NCI-H1092 (cell line): ENCODE measurements around the gene RBM47.
"Not testable (repeated sequence)": the region's sequence is repeated elsewhere in the genome, so short reads cannot be mapped to it uniquely, and the experiment has no call there.

Experiments
- DNase-seq: peaks from one replicate; lab custom pipeline; 2025; lab: John Stamatoyannopoulos, UW

RBM47 gene

GRCh38 chr4:40439519-40439918 lies 190.1 kb downstream of the RBM47 start:
- DNase-seq = no peak

GRCh38 chr4:40438384-40439026 lies 191.2 kb downstream of the RBM47 start:
- no peak for DNase-seq

GRCh38 chr4:40437741-40438383 lies 191.8 kb downstream of the RBM47 start:
- no peak for DNase-seq

GRCh38 chr4:40435306-40435705 lies 194.4 kb downstream of the RBM47 start:
- not testable (repeated sequence) for DNase-seq

GRCh38 chr4:40434126-40434687 lies 195.5 kb downstream of the RBM47 start:
- DNase-seq = no peak

- no peak for DNase-seq
Observed at GRCh38 chr4:40432504-40432903, 197.2 kb downstream of the RBM47 start.

- not testable (repeated sequence) for DNase-seq
Observed at GRCh38 chr4:40427871-40428270, 201.8 kb downstream of the RBM47 start.

GRCh38 chr4:40427128-40427527 lies 202.5 kb downstream of the RBM47 start:
- no peak for DNase-seq

GRCh38 chr4:40425799-40426574 lies 203.7 kb downstream of the RBM47 start:
- no peak for DNase-seq

GRCh38 chr4:40423735-40424134 lies 205.9 kb downstream of the RBM47 start:
- DNase-seq = no peak

- no peak for DNase-seq
Observed at GRCh38 chr4:40421839-40422708, 207.6 kb downstream of the RBM47 start.

- DNase-seq = no peak
Observed at GRCh38 chr4:40419231-40419912, 210.3 kb downstream of the RBM47 start.

GRCh38 chr4:40418430-40419230 lies 211.0 kb downstream of the RBM47 start:
- no peak for DNase-seq

- no peak for DNase-seq
Observed at GRCh38 chr4:40417941-40418340, 211.7 kb downstream of the RBM47 start.

- DNase-seq = no peak
Observed at GRCh38 chr4:40414673-40415072, 215.0 kb downstream of the RBM47 start.

- DNase-seq = no peak
Observed at GRCh38 chr4:40412866-40413795, 216.5 kb downstream of the RBM47 start.

- DNase-seq = no peak
Observed at GRCh38 chr4:40412388-40412787, 217.3 kb downstream of the RBM47 start.

GRCh38 chr4:40409835-40410234 lies 219.8 kb downstream of the RBM47 start:
- no peak for DNase-seq

GRCh38 chr4:40407468-40407867 lies 222.2 kb downstream of the RBM47 start:
- DNase-seq = not testable (repeated sequence)
